GM19452 (cell line): ENCODE measurements around the gene EFCAB9.

Experiments used
- ATAC-seq: cut with Tn5 transposase; IDR thresholded peaks from one replicate; pipeline ENCODE4 v1.9.1; 2021; ENCODE audit not compliant: unreplicated experiment

The EFCAB9 gene

GRCh38 chr5:172165465-172165864 lies 28.5 kb upstream of the EFCAB9 start:
- ATAC-seq, result no peak

- ATAC-seq, result no peak
Measured at GRCh38 chr5:172166030-172166826, 27.7 kb upstream of the EFCAB9 start.

- ATAC-seq, result no peak
Measured at GRCh38 chr5:172167895-172168294, 26.1 kb upstream of the EFCAB9 start.

- no peak for ATAC-seq
Measured at GRCh38 chr5:172168311-172168710, 25.7 kb upstream of the EFCAB9 start.

- ATAC-seq, result no peak
Measured at GRCh38 chr5:172169216-172169615, 24.8 kb upstream of the EFCAB9 start.

GRCh38 chr5:172170251-172170701 lies 23.7 kb upstream of the EFCAB9 start:
- no peak for ATAC-seq

- no peak for ATAC-seq
Measured at GRCh38 chr5:172171118-172171517, 22.9 kb upstream of the EFCAB9 start.

GRCh38 chr5:172172912-172173563 lies 20.9 kb upstream of the EFCAB9 start:
- no peak for ATAC-seq

- no peak for ATAC-seq
Measured at GRCh38 chr5:172173564-172174153, 20.3 kb upstream of the EFCAB9 start.

- ATAC-seq, result peak; percentile 60
Measured at GRCh38 chr5:172175263-172175719, 18.7 kb upstream of the EFCAB9 start.

- no peak for ATAC-seq
Measured at GRCh38 chr5:172177176-172177575, 16.8 kb upstream of the EFCAB9 start.

GRCh38 chr5:172178301-172178987 lies 15.5 kb upstream of the EFCAB9 start:
- ATAC-seq, result no peak

GRCh38 chr5:172178991-172179989 lies 14.7 kb upstream of the EFCAB9 start:
- ATAC-seq, result peak; percentile 26

GRCh38 chr5:172180936-172181335 lies 13.0 kb upstream of the EFCAB9 start:
- ATAC-seq, result no peak

GRCh38 chr5:172182291-172182690 lies 11.7 kb upstream of the EFCAB9 start:
- no peak for ATAC-seq

GRCh38 chr5:172183881-172184280 lies 10.1 kb upstream of the EFCAB9 start:
- ATAC-seq, result no peak

GRCh38 chr5:172185096-172185461 lies 8.9 kb upstream of the EFCAB9 start:
- ATAC-seq, result no peak

GRCh38 chr5:172186114-172186695 lies 7.8 kb upstream of the EFCAB9 start:
- ATAC-seq, result no peak

- ATAC-seq, result peak; percentile 18
Measured at GRCh38 chr5:172187118-172188032, 6.6 kb upstream of the EFCAB9 start.
